GM20431 (cell line): ENCODE data around the gene KRT2.

Source experiments
- in situ Hi-C: fragments of 300-500 bp; cut with MseI, MboI; formaldehyde crosslinking; loops from one replicate; pipeline ENCODE4 v1.15.0; 2020; ENCODE audit warnings: low sequenced_read_pairs; ENCODE audit not compliant: unreplicated experiment

The KRT2 gene

DNA sequence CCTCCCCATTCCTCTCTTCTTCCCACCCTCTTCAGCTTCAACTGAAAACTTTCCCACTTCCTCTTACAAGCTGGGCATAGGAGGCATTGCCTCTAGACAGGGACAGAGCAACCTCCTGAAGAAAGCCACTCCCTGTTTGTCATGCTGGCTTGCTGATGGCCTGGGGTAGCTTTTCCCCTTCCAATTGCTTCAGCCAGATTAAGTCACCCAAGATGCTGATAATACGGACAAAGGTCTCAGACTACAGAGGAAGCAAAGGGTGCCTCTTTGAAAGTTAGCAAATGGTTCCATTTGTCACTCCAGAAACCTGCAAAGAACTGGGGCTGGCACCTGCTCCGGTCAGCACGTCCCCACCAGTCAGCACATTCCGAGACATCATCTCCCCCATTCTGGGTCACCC is 6.0 kb downstream of the KRT2 start:
- in situ Hi-C loops, result no loop called here

DNA sequence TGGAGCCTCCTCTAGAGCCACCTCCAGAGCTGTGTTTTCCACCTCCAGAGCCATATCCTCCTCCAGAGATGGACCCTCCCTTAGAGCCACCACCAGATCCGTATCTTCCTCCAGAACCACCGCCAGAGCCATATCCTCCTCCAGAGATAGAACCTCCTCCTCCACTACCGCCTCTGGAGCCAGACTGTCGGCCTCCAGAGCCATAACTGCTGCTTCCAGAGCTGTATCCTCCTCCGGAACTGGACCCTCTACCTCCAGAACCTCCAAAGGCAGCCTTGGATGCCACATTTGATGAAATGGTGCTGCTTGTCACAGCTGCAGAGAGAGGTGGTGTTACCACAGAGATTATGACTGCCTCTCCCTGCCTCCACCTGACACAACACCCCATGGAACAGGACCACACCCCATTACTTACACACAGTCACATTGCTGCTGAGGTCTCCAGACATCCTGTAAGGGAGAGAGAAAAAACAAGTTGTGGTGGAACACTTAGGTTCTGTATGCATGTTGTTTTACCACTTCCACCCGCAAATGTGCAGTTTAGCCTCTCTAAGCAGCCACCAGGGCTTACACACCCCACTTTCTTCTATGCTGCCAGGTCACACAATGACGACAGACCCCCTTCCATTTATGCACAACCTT is 6.8 kb downstream of the KRT2 start:
- in situ Hi-C loops, result no loop called here

DNA sequence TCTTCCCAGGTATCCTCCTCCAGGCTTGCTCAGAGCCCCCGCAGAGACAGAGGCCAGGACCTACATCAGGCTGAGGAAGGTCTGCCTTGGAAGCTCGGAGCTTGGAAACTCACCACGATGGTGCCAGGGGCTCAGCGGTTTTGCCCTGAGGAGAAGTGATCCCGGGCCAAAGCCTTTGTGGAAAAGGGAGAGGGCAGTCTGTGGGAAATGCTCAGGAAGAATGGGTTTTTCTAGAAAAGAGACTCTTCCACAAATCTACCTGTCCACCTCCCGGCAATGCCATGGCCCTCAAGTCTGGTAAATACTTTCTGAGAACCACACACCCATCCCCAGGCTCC is 8.0 kb downstream of the KRT2 start:
- in situ Hi-C loops, result no loop called here

DNA sequence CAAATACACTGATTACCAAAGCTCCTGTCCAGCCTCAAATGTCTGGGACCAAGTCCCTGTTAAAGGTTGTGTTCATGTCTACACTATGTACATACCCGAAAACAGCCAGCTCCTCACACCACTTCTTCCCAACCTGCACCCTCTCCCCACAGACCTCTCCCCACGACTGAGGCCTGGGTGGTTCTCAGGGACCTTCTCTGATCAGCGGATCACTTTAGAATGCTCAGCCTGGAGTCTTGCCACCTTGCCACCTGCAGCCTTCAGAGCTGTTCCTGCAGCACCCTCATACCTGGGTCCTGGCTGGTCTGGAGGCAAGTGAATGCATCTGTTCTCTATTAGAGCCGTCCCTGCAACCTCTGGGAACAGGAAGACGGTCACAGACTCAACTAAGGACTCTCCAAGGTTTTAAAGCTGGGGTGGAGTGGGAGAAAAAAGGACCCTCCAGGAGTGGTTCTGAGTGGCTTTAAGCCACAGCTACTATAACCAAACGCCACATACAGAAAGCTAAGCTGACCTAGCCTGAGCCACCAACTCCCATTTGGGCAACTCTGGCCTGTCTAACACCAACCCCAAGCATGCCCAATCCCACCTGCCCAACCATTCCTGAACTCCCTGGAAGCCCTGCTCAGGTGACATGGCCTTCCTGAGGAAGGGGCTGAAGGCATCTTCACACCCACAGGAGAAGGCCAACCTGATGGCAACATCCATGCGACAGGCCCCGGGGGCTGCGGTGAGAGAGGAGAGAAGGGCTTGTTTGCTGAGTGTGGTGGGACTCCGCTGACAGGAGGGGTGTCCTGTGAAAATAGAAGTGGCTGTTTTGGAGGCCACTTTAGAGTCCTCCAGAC is 8.6 kb downstream of the KRT2 start:
- in situ Hi-C loops, result no loop called here

DNA sequence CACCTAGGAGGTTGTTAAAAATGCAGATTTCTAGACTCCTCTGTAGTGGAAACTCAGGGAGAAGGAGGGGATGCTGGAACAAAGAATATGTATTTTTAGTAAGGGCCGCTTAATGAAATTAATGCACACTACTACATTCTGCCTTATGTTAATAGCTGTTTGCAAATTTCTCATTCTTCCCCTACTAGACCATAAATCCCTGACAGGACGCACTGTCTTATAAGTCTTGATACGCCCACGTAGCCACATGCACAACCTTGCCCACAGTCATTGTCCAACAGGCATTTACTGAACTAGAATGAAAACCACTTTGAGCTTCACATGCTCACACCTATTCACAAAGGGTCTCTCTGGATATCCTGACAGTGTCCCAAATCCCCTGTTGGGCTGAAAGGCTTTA is 10.5 kb downstream of the KRT2 start:
- in situ Hi-C loops, result no loop called here

DNA sequence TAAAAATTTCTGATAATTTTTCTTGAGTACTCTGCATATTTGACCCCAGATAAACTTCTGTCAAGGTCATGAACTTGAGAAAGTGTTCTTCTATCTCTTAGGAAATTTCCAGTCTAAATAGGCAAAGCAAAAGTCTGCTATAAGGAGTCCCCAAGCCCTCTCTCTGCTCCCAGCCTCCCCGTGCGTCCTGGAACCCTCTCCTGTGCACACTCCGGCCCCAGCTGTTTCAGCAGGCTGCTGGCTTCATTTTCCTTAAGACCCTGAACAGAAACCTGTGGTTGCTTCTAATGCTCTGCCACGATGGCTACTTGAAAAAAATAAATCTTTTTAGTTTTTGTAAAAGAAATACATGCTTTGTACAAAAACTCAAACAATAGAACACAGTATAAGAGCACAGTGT is 14.7 kb downstream of the KRT2 start:
- in situ Hi-C loops, result no loop called here

DNA sequence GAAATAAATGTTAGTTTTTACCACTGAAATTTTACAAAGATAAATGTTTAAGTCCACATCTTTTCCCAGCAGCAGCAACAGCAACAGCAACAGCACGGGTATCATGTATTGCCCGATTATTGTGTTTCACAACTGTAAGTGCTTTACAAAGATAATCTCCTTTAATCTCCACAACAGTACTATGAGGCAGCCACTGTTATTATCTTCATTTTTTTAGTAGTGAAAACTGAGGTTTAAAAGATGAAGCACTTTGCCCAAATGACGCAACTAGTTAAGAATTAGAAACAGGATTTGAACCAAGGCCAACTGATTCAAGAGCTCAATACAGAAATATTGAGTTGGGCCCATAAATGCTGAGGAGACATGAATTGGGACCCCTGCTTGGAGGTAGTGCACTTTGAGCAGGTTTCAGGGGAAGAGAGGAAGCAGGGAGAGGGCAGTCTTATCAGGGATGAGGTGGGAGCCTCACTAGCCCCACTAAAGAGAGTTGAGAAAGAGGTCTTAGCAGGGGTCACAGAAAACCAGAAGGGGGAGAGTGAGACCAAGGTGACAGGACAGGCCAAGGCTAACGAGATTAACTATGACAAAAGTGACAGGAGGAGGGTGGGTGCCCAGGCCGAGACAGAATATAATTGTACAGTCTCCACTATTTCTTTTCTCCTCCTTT is 15.3 kb downstream of the KRT2 start:
- in situ Hi-C loops, result no loop called here

DNA sequence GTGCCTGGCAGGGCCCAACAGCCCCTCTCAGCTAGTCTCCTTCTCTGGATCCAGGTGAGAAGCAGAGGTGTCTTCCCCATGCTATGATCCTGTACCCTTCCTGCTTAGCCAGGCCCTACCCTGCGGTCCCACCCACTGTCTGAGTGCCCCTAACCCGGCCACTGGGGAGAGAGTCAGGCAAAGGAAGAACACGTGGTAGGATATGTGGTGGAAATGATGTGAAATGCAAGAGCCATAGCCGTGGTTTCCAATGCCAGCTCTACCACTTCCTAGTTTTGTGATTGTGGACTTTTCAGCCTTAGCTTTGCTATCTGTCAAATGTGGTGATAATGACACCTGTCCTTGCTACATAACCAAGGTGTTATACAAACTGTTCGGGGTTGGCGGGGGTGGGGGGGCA is 15.8 kb downstream of the KRT2 start:
- in situ Hi-C loops, result no loop called here

DNA sequence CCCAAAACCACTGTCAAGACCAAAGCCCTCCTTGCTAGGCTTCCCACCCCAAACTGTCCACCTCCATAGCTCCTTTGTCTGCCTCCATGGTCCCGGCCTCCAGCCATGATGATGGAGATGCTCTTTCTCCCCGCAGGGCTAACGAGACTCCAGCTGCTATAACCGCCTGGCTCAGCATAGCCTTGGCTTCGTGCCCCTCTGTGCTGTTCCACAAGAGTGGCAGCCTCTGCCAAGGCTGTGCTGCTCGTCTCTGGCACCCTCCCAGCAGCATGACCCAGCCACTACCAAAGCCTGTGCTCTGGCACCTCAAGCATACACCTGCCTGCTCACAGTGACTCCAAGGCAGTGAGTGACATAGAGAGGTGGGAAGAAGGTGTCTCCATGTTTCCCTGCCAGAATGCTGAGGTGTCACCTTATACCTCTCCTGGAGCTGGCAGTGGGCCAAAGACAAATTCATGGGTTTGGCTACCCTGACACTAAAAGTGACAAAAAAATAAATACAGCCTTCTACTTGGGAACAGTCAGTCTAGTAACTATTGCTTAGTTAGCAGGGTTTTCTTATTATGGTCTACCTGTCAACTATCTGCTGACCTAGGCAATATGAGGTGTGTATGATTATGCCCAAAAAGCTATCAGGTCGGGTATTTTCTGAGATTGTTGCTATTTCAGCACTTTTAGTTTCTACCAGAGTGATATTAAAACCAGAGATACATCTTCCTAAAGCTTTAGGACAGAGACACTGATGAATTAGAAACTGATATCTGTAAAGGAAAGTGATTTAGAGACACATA is 17.6 kb downstream of the KRT2 start:
- in situ Hi-C loops, result no loop called here

DNA sequence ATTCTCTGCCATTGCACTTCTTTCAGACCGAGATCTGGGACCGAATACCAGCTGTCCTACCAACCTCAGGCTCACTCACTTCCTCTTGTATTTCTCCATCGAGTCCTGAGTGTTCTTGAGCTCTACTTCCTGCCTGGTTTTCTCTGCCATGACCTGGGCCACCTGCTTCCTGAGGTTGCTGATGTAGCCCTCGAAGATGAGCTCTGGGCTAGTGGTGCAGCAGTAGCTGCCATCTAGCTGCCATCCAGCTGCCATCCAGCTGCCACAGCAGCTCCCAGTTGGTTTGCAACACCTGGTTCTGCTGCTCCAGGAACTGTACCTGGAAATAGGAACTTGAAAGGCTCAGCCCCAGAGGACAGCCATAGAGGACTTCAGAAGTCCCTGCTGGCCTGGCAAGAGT is 18.6 kb downstream of the KRT2 start:
- in situ Hi-C loops, result no loop called here

DNA sequence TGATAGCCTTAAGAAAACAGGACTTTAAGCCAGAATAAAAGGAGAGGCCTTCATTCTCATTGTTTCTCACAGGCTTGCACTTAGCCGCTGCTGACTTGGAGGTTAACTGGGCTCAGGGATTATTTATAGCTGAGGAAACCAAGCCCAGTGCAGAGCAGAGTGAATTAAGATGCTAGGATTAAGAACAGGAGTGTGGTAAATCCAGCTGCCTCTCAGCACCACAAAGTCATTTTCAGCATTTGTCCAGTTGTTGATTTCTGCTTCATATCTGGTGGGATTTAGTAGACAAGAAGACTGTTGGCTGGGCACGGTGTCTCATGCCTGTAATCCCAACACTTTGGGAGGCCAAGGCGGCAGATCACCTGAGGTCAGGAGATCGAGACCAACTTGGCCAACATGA is 19.4 kb downstream of the KRT2 start:
- in situ Hi-C loops, result no loop called here

DNA sequence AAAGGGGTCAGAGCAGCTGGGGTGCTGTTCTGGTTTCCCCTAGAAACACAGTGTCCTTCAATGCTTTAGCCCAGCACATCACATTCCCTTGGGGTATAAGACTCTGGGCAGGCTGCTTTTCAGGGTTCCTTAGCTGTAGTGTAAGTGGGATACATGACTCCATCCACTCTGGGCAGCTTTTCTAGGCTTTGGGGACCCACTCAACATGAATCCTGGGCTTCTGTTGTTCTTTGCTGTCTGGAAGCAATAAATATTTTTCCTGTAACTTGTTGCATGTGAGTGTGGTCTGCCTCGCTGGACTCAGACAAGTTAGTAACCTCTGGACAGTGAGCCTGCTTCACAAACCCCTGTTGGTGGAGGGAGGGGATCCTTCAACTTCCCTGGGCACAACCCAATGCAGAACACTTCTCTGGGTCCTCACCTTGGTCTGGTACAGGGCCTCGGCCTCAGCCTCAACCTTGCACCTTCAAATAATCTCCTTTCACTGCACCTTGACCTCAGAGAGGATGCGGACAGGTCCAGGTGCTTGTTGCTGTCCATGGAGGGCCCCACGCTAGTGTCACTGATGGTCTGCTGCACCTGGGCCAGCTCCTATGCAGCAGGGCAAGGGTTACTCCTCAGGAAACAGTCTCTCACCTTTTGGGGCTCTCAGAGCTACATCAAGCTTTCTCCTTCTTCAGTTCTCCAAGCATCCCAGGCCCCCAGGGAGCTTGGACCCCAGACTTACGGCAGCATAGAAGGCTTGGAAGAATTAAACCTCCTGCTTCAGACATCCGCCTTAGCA is 20.1 kb downstream of the KRT2 start:
- in situ Hi-C loops, result no loop called here

DNA sequence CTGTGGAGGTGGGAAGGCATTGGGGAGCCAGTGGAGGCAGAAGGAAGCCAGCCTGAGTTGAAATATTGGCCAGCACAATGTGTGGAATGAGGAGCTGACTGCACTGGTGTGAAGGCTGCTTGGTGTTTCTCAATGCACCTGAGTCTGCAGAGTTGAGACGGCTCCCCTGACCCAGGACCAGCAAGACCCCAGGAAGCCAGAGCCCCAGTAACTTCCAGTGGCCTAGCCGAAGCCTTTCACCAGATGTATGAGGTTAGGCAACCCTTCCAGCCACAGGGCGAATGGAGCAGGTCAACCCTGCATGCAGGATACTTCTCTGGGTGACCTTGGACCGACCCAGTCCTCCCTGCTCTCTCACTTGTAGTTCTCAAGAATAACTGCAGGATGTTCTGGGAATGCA is 20.7 kb downstream of the KRT2 start:
- in situ Hi-C loops, result no loop called here

DNA sequence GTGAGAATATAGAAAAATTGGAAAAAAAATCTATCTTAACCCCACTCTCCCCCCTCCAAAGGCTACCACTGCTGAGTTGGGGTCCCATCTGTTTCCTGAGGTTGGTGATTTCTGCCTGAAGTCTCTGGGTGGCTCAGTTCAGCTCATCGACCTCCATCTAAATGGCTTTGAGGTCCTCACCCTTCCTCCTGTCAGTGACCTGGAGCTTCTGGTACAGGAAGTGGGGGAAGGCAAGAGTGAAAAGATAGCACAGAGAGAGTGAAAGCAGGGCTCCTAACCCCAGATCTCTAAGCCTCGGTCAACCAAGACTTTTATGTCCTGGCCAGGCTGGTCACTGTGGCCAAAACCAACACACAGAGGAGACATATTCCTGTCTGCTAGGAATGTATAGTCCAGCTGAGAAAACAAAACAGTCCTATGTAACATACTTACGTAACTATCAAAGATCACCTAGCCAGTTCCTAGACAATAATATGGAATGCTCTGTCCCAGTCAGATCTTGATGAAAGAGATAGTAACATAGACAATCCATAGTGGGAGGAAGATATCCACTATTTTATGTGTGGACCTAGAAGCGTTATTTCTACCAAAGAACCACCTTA is 21.3 kb downstream of the KRT2 start:
- in situ Hi-C loops, result no loop called here

DNA sequence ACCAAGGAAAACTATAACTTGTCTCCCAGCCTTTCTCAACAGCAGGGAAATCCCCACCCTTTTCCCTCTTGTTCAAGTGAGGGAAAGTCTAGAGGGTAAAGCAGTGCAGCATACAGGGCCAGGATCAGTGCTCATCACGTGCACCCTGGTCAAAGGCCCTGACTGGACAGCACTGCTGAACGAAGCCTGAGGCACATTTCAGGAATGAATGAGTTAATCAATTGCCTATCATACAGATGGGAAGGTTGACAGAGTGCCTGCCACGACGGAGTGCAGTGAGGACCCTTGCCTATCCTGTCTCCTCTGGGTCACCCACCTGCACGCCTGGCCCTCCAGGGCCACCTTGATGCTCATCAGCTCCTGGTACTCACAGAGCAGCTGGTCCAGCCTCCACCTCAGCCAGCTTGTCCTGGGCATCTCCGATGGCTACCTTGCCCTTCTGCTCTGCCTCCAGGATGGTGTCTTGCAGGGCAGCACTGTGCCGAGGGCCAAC is 22.0 kb downstream of the KRT2 start:
- in situ Hi-C loops, result no loop called here

DNA sequence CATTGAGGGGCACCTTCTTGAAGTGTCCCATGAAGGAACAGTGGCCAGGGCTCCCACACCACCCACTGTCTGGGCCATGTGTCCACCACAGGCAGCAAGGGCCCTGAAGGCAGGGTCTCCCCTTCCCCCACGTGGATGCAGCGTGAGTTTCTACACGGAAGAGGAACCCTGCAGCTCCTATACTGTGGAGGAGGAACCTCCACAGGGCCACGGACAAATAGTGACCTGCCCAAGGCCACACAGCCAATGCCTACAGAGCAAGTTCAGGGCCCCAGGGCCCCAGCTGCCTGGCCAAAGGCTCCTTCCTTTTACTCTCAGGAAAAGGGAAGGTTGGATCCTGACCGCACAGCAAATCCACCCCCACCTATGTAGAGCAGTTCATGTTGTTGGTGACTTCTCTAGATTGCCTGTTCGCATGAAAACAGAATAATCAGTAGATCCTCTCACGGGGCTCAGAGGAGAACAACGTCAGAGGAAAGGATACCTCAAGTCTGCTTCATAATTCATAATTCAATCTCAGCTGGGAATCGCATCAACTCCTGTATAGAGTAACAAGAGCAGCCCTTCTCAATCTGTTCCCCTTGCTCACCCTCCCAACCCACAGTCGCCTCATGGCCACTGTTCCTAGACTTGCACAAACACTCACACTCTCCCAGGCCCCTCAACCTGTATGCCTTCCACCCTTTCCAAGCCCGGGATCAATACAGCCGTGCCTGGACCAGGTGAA is 22.6 kb downstream of the KRT2 start:
- in situ Hi-C loops, result no loop called here

DNA sequence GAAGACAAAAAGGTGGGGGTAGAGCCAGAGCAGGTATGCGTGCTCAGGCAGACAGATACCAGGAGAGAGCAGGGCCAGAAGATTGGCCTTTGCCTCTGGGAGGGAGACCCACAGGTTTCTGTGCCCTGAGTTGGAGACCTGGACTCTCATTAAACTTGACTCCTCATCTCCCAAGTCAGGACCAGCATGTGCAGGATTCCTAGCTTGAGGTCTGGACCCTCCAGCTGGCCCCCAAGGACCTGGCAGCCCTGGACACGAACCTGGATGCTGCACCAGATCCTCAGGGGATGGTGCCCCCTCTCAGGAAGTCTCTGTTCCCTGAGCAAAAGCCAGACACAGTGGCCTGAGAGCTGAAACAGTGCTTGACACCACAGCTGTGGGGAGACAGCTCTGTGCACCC is 23.2 kb downstream of the KRT2 start:
- in situ Hi-C loops, result no loop called here

DNA sequence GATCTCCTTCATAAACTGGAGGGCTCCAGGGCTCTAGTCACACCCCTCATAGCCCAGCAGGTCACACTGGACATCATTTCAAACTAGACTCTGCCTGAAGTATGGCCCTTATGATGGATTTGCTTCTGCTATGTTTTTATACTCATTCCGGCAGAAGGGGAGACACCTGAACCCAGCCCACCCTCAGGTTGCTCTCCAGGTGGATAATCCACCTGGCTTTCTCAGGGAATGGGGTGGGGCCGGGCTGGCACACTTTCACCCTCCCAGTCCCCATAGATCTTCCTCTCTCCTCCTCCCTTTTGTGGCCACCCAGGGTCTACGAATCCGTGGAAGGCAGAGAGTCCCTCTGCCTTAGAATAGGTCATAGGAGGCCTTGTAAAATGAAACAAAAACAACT is 23.9 kb downstream of the KRT2 start:
- in situ Hi-C loops, result no loop called here
